ENCODE measurements around the gene DUS2.
A peak's percentile ranks its signal among the peaks of the same experiment; 100 is the strongest.
"Not testable (repeated sequence)": the region's sequence is repeated elsewhere in the genome, so short reads cannot be mapped to it uniquely, and the experiment has no call there.

The DUS2 gene

GRCh38 chr16:67992661-67993206 lies 30.4 kb upstream of the DUS2 start:
- no peak for TF ChIP-seq ZFX (IDR thresholded peaks at IDR 0.05; ENCODE audit: borderline replicate concordance)
- TF ChIP-seq CTCF (IDR thresholded peaks at IDR 0.05), result no peak
- no peak overlapping the region for H3K27ac ChIP-seq

GRCh38 chr16:67993207-67994039 lies 29.7 kb upstream of the DUS2 start:
- no peak overlapping the region for H3K27ac ChIP-seq
- TF ChIP-seq CTCF (IDR thresholded peaks at IDR 0.05) (peak; percentile 99), ZFX (IDR thresholded peaks at IDR 0.05; ENCODE audit: borderline replicate concordance) (no peak)

GRCh38 chr16:67994040-67994408 lies 29.1 kb upstream of the DUS2 start:
- H3K27ac ChIP-seq, result not testable (repeated sequence)

GRCh38 chr16:67995423-67995822 lies 27.7 kb upstream of the DUS2 start:
- no peak overlapping the region for H3K27ac ChIP-seq
- TF ChIP-seq ZFX (IDR thresholded peaks at IDR 0.05; ENCODE audit: borderline replicate concordance) (no peak), CTCF (IDR thresholded peaks at IDR 0.05) (no peak)

GRCh38 chr16:67996666-67997065 lies 26.4 kb upstream of the DUS2 start:
- TF ChIP-seq ZFX (IDR thresholded peaks at IDR 0.05; ENCODE audit: borderline replicate concordance), result no peak
- TF ChIP-seq CTCF (IDR thresholded peaks at IDR 0.05), result no peak

GRCh38 chr16:67998231-67998778 lies 24.8 kb upstream of the DUS2 start:
- H3K27ac ChIP-seq, result not testable (repeated sequence)

More at GRCh38 chr16:67996666-67997065, 26.4 kb upstream of the DUS2 start:
- H3K27ac ChIP-seq, result no peak overlapping the region

- H3K27ac ChIP-seq, result not testable (repeated sequence)
Measured at GRCh38 chr16:67998779-67999688, 24.1 kb upstream of the DUS2 start, which contains the start of gene DPEP2. Gene DPEP2, minus strand, starts transcription at chr16:67999484. Its CDS starts 6,272 bp downstream, at chr16:67993212.

GRCh38 chr16:67999985-68000384 lies 23.1 kb upstream of the DUS2 start:
- TF ChIP-seq CTCF (IDR thresholded peaks at IDR 0.05), result no peak
- no peak for TF ChIP-seq ZFX (IDR thresholded peaks at IDR 0.05; ENCODE audit: borderline replicate concordance)
- H3K27ac ChIP-seq, result no peak overlapping the region
